GM18909 (cell line): Measurements from ENCODE around the gene PNPLA7.
"Not testable (repeated sequence)": the region's sequence is repeated elsewhere in the genome, so short reads cannot be mapped to it uniquely, and the experiment has no call there.

Source experiments
- ATAC-seq: cut with Tn5 transposase; IDR thresholded peaks from one replicate; pipeline ENCODE4 v1.9.1; 2021; ENCODE audit warnings: mild to moderate bottlenecking; ENCODE audit not compliant: unreplicated experiment, poor library complexity

PNPLA7 gene

GRCh38 chr9:137550231-137550621 lies at the start of gene PNPLA7:
TSS of gene PNPLA7 (minus strand) at chr9:137550402. CDS start at chr9:137550197, 205 bp downstream.
- ATAC-seq, result no peak

- ATAC-seq, result no peak
These were observed 48.7 kb upstream of the PNPLA7 start for GRCh38 chr9:137598943-137599342.

GRCh38 chr9:137596577-137596976 lies 46.4 kb upstream of the PNPLA7 start:
- not testable (repeated sequence) for ATAC-seq

DNA sequence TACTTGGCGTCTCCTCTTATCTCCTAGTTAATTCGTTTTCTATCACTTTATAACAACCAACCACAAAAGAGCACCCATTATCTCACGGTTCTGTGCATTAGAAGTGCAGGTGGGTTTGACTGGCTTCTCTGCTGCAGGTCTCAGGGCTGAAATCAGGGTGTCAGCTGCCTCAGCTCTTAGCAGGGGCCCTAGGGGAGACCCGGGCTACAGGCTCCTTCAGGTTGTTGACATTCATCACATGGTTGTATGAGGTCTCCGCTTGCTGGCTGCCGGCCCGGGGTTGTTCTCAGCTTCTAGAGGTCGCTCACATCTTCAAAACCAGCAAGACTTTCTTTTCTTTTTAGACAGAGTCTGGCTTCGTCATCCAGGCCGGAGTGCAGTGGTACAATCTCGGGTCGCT lies 43.0 kb upstream of the PNPLA7 start:
- ATAC-seq, result no peak

GRCh38 chr9:137592767-137593166 lies 42.6 kb upstream of the PNPLA7 start:
- ATAC-seq, result no peak

GRCh38 chr9:137590469-137591383 lies 40.5 kb upstream of the PNPLA7 start, which contains the start of gene ZMYND19:
TSS of gene ZMYND19 (minus strand) at chr9:137590512. CDS start at chr9:137590263, 249 bp downstream.
- peak; percentile 83 for ATAC-seq

- ATAC-seq, result no peak
These were observed 39.9 kb upstream of the PNPLA7 start for GRCh38 chr9:137590123-137590468.

DNA sequence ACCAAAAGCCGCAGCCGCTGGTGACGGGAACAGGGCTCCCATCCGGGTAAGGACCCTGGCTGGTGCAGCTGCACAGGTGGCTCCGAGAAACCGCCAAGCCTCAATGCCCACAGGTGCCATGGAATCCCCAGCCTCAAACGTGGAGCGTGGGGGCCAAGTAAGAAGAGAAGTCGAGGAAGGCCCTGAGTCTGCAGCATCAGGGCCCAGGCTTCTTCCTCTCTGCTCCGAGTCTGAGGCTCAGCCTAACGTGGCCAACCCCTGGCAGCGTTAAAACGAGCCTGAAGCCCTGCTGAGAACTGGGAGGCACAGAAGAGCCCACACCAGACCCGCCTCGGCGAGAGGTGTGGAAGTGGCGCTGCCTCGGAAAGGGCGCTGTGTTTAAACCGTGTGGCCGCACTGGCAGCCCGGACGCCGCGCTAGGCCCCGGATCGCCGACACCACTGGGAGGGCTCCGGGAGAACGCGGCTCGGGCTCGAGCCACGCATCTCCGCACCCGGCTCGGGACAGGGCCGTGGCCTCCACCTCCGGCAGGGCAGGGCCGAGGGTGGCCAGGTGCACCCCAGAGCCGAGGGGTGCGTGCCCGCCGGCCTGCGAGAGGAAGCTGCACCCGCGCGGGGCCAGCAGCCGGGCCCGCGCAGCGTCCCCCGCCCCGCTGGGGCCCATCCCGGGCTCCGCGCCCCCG lies 39.4 kb upstream of the PNPLA7 start:
- peak; percentile 10 for ATAC-seq

GRCh38 chr9:137588891-137589290 lies 38.7 kb upstream of the PNPLA7 start:
- ATAC-seq, result no peak

GRCh38 chr9:137588311-137588710 lies 38.1 kb upstream of the PNPLA7 start:
- no peak for ATAC-seq

GRCh38 chr9:137586854-137587253 lies 36.7 kb upstream of the PNPLA7 start:
- no peak for ATAC-seq

DNA sequence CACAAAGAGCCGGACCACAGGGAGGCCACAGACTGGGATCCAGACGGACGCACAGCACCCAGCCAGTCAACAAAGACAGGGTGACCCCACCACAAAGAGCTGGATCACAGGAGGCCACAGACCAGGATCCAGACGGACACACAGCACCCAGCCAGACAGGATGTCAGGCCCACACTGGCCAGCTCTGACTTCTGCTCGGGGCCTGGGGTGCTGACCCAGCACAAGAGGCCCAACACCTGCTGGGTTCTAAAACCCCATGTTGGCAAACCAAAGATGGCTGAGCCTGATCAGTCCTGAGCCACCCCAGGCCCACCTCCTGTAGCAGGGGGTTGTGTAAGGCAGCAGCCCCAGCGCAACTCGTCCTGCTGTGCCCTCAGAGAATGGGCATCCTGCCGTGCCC lies 33.8 kb upstream of the PNPLA7 start:
- no peak for ATAC-seq

DNA sequence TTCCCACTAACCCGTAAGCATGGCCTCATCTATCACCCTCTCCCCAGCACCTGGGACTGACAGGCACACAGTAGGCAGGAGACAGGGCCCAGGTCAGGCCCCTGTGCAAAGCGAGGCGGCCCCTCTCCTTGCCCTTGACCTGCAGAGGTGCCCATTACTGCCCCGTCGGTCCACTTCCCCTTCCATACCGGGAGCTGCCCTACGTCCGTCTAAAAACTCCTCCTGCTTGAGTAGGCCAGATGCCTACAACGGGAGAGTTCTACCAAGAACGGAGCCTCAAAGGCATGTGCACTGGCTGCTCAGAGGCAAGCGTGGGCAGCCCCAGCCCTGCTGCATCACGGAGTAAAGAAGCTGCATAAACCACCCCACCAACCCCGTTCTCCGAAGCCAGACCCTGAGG lies 33.1 kb upstream of the PNPLA7 start:
- no peak for ATAC-seq

DNA sequence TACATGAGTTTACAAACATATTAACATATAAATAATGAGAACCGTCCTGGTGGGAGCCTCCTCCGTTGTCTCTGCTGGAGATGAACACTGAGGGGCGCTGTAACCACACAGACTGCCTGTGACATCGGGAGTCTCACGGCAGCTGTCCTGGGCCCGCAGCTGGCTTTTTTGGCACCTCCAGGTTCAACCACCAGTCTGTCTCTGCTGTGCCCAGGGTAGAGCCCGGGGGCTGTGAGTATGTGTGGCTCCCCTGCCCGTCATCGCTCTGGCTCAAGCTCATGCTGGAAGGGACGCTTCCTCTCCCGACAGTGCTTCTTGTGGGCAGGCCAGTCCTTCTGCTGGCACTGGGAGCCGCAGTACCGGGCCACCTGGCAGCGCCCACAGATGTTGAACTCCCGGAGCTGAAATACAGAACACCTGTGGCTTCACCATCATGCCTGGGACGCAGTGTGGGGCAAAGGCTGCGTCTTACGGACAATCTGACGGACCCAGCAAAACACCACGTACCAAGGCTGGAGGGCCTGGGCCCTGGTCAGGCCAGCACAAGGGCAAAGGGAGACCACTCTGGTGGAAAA lies 32.2 kb upstream of the PNPLA7 start:
- ATAC-seq, result no peak

- no peak for ATAC-seq
These were observed 31.4 kb upstream of the PNPLA7 start for GRCh38 chr9:137581361-137582285.

DNA sequence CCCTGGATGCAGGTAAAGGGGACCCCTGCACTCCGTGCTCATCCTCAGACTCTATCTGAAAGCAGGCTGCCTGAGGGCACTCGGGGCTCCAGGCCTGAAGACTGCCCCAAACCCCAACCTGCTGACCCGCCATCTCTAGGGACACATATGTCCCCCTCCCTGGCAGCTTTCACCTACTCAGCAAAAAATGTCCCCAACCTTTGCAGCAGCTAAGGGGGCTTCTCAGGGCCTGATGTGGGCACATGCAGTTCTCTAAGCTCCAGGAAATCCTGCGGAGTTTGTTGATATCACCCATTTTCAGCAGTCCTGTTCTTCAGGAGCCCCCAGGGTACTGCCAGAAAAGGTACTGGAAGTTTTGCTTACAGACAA lies 30.7 kb upstream of the PNPLA7 start:
- ATAC-seq, result no peak

DNA sequence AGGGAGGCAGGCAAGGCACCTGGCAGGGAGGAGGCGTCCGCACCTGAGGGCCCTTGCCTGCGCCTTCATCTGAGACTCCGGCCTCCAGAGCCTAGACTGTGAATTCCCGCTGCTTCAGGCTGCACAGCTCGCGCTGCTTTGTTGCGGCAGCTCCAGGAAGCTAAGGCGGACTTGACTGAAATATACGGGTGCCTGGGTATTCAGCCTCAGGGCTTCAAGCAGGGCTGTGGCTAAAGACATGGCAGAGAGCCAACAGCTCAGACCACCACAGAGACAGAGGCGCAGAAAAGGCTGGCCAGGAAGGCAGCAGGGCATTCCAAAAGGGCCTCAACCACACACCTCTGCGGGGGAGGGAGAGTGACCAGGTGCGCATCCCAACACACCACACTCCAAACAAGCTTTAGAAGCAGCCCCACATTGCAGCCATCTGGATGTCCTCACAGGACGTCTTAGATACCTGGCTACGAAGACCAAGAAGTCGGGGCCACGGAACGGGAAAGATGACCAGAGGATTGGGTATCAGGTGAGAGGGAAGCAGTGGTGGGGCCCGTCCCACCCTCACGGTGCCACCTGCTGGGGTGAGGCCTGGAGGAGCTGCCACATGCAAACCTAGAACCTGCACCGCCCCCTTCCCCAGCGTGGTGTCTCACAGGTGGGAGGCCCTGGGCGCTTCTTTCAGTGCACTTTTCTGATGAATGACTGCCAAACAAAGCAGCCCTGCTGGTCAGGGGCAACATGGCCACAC lies 30.2 kb upstream of the PNPLA7 start:
- ATAC-seq, result no peak

DNA sequence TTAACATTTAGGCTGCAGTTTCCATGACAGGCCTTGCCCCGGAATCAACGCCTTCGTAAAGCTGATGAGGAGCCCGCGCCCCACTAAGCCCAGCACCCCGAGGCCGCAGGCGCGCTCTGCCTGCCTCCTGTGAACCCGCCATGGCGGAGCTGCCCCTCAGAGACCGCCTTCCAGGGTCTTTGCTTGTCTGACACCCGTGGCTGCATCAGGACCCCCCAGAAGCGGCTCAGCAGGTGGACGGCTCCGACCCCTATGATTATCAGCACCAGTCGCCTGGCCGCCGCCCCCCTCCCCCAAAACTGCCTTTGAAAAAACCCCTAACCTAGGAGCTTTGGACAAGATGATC lies 29.0 kb upstream of the PNPLA7 start:
- no peak for ATAC-seq

DNA sequence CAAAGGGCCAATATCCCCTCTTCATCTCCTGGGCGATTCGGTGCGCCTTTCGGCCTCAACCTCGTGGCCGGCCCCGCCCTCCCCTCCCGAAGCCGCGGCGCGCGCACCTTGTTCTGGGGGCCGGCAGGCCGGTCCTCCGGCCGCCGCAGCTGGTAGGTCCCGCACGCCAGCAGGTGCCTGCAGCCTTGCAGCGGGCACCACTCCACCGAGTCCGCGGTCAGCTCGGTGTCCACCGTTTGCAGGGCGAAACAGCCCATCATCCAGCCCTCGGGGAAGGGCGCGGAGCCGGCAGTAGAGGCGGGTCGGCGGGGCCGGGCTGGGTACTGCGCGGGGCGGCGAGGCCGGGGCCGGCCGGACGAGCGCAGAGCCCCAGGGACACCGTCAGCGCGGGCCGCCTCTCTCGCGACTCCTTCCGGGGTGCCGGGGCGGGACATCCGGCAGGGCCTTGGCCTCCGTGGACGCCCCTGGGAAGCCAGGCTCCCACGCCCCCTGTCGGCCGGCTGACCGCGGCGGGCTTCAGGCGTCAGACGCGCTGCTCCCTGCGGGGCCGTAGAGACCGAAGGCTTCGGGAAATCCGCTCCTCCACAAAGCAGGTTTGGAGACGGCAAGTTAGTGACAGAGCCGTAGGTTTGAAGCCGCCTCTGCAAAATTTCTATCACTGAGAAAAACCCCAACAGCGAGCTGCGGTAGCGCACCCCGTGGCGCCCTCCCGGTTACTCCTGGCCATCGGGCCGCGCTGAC lies 28.5 kb upstream of the PNPLA7 start, which contains the start of gene DPH7:
DPH7 (minus strand) TSS at position 408 of the 741 bp plus-strand sequence; CDS start at position 260, 148 bp downstream.
- peak; percentile 87 for ATAC-seq
